ENCODE measurements around the gene AP3B2. TPM values are rescaled to one million over a fixed set of nuclear protein-coding genes. Genes with fewer than 3 reads are reported as not detected.

AP3B2 gene
- total RNA-seq, 3 donors from 2014 or later: 4.6 to 8.0 (median 5.3) TPM

DNA sequence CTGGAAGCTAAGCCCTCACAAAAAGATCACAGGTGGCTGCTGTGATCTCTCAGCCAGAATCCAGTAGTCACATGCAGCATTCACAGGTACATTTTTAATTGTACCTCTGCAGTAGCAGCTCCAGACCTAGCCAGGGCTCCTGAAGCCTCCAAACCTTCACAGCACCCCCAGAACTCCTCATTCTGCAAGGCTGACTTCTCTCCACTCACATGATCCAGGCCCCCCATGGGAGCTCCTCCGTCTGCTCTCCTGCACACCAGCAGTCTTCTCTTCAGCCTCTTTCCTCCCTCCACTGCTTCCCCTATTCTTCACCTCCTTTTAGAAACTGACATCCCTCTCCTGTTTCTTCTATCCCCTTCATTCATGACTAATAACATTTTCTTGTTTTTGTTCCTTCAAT, 49.3 kb downstream of the AP3B2 start:
- DNase-seq (ENCODE audit: low spot score in 2 of 2): no peak
- no peak overlapping the region for H3K4me3 ChIP-seq
- no peaks in the 10 kb centered on the region for H3K9me3 ChIP-seq
- no peaks in the 10 kb centered on the region for H3K36me3 ChIP-seq
- intact Hi-C loops (cut with DNase I; ENCODE audit: low total_unique reads): no loop called here
- no peaks in the 10 kb centered on the region for H3K4me1 ChIP-seq
- H3K27me3 ChIP-seq: no peaks in the 10 kb centered on the region
- TF ChIP-seq, protein P1, sequence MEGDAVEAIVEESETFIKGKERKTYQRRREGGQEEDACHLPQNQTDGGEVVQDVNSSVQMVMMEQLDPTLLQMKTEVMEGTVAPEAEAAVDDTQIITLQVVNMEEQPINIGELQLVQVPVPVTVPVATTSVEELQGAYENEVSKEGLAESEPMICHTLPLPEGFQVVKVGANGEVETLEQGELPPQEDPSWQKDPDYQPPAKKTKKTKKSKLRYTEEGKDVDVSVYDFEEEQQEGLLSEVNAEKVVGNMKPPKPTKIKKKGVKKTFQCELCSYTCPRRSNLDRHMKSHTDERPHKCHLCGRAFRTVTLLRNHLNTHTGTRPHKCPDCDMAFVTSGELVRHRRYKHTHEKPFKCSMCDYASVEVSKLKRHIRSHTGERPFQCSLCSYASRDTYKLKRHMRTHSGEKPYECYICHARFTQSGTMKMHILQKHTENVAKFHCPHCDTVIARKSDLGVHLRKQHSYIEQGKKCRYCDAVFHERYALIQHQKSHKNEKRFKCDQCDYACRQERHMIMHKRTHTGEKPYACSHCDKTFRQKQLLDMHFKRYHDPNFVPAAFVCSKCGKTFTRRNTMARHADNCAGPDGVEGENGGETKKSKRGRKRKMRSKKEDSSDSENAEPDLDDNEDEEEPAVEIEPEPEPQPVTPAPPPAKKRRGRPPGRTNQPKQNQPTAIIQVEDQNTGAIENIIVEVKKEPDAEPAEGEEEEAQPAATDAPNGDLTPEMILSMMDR (IDR thresholded peaks at IDR 0.05): no peak
- TF ChIP-seq POLR2A (IDR thresholded peaks at IDR 0.05): no peak
- no peak for TF ChIP-seq POLR2AphosphoS5 (IDR thresholded peaks at IDR 0.05)
- no peak overlapping the region for H3K27ac ChIP-seq

DNA sequence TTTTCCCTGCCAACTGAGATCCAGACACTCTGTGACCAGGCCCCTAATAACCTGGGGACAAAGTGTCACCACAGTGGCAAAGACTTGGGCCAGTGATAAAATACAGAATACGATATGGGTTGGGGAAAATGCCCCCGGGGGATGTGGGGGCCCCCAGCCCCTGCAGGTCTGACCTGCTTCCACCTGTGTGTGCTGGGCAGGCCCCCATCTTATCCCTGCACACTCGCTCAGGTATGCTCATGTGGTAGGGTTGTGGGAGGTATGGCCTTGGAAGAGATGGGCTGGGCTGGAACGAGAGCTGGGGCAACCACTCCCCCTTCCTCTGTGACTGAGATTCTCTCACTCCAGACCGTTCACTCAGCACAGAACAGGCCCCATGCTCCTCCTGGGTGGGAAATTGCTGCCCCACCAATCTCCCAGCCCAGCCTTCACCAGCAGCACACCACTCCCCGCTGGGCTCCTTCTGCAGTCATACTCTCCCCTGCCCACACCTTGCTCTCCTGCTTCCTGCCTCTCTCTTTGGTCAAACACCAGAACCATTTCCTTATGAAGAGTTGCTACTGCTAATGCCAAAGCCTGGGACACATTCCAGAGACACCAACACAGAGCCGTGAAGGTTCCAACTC, 52.9 kb downstream of the AP3B2 start:
- DNase-seq (ENCODE audit: low spot score in 2 of 2): no peak
- no peak for TF ChIP-seq POLR2A (IDR thresholded peaks at IDR 0.05)
- TF ChIP-seq POLR2AphosphoS5 (IDR thresholded peaks at IDR 0.05): no peak
- TF ChIP-seq, protein P1 (IDR thresholded peaks at IDR 0.05): no peak
- H3K36me3 ChIP-seq: no peaks in the 10 kb centered on the region
- no peak overlapping the region for H3K4me3 ChIP-seq
- no peak overlapping the region for H3K27ac ChIP-seq
- H3K27me3 ChIP-seq: no peaks in the 10 kb centered on the region
- H3K4me1 ChIP-seq: no peaks in the 10 kb centered on the region
- H3K9me3 ChIP-seq: no peaks in the 10 kb centered on the region
- intact Hi-C loops (cut with DNase I; ENCODE audit: low total_unique reads): no loop called here

DNA sequence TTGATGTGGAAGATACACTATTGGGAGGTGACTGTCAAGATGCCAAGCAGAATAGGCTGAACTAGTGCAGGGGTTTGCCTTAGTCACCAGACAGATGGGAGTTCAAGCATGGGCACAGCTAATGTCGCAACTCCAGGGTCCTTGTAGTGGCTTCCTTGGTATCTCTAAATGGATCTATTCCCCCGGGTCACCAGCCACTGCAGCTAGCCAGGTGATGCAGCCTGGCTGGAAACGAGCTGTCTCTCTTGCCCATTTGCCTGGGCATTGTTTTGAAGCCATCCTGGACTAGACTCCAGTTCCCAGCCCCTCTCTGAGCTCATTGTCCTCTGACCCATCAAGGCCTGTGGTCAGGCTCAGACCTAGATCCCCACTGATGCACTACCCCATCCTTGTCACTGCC, 54.1 kb downstream of the AP3B2 start:
- Histone ChIP-seq H3K27me3 (no peaks in the 10 kb centered on the region), H3K4me1 (no peaks in the 10 kb centered on the region), H3K27ac (no peak overlapping the region), H3K4me3 (no peak overlapping the region), H3K36me3 (no peaks in the 10 kb centered on the region), H3K9me3 (no peaks in the 10 kb centered on the region)
- no peak for DNase-seq (ENCODE audit: low spot score in 2 of 2)
- no peak for TF ChIP-seq POLR2AphosphoS5 (IDR thresholded peaks at IDR 0.05)
- TF ChIP-seq, protein P1 (IDR thresholded peaks at IDR 0.05): no peak
- no peak for TF ChIP-seq POLR2A (IDR thresholded peaks at IDR 0.05)
- intact Hi-C loops (cut with DNase I; ENCODE audit: low total_unique reads): no loop called here

DNA sequence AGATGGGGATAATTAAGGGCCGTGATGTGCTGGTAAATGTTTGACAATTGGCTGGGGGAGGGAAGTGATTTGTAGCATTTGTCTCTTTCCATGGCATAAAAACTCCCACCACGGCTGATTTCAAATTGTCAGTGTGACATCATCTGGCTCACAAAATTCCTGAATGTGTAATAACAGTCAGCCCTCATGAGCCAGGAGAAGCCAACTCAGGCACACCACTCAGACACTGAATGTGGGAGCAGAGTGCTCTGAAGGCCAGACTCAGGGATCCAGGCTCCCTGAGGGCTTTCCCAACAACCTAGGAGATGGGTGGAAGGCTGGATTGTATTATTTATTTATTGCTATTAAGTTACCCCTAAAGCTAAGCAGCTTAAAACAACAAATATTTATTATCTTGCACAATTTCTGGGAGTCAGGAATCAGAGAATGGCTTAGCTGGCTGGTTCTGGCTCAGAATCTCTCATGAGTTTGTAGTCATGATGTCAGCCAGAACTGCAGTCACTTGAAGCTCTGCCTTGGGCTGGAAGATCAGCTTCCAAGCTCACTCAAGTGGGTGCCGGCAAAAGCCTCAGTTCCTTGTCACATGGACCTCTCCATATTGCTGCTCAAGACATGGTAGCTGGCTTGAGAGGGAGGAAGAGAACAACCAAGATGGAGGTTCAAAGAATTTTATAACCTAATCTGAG, 56.0 kb downstream of the AP3B2 start:
- intact Hi-C loops (cut with DNase I; ENCODE audit: low total_unique reads): no loop called here
- no peak for DNase-seq (ENCODE audit: low spot score in 2 of 2)
- Histone ChIP-seq H3K9me3 (no peaks in the 10 kb centered on the region), H3K27ac (no peak overlapping the region), H3K4me3 (no peak overlapping the region), H3K27me3 (no peaks in the 10 kb centered on the region), H3K4me1 (no peaks in the 10 kb centered on the region), H3K36me3 (no peaks in the 10 kb centered on the region)
- TF ChIP-seq, protein P1 (IDR thresholded peaks at IDR 0.05): no peak
- TF ChIP-seq POLR2A (IDR thresholded peaks at IDR 0.05): no peak
- TF ChIP-seq POLR2AphosphoS5 (IDR thresholded peaks at IDR 0.05): no peak

DNA sequence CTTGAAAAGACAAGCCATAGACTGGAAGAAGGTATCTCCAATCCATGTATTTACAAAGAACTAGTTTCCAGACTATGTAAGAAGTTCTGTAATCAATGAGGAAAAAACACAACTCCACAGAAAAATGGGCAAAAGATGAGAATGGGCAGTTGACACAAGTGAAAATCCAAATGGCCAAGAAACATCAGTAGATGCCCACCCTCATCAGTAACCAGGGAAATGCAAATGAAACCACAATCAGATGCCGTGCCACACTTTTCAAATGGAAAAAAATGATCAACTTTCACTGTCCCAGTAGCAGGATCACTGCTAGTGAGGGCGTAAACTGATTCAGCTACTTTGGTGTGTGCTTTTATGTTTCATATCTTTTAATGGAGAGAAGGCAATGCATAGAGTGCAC, 58.0 kb downstream of the AP3B2 start:
- H3K27ac ChIP-seq: no peak overlapping the region

More for the DNA sequence above, 58.0 kb downstream of the AP3B2 start:
- peaks cover 0 to 15% of the 10 kb centered on the region in 2 donors for H3K27me3 ChIP-seq
- DNase-seq (ENCODE audit: low spot score in 2 of 2): no peak
- no peaks in the 10 kb centered on the region for H3K36me3 ChIP-seq
- no peaks in the 10 kb centered on the region for H3K9me3 ChIP-seq
- TF ChIP-seq, protein P1 (IDR thresholded peaks at IDR 0.05): no peak
- no peak for TF ChIP-seq POLR2AphosphoS5 (IDR thresholded peaks at IDR 0.05)
- TF ChIP-seq POLR2A (IDR thresholded peaks at IDR 0.05): no peak
- no peaks in the 10 kb centered on the region for H3K4me1 ChIP-seq
- intact Hi-C loops (cut with DNase I; ENCODE audit: low total_unique reads): no loop called here
- no peak overlapping the region for H3K4me3 ChIP-seq

Measured in breast epithelium (tissue), 4 donors.